Thyroid gland (tissue), 4 donors: ENCODE results near the gene ZNF648. TPM values are rescaled to one million over a fixed set of nuclear protein-coding genes. Genes with fewer than 3 reads are reported as not detected.
A peak's percentile ranks its signal among the peaks of the same experiment; 100 is the strongest.

Experiments
- DNase-seq, 2 donors: peaks; one replicate each; pipeline ENCODE4 v3.0.0-alpha.2; 2019
- H3K27ac ChIP-seq, 3 donors: fragments of 200-600 bp; sonication (generic); 1 replicate in 2 of 3; 2 replicates in 1 of 3; pipeline ENCODE4 v1.5.1; 2016 to 2019; ENCODE audit warnings: mild to moderate bottlenecking in 1 of 3, moderate library complexity in 1 of 3
- H3K27me3 ChIP-seq: fragments of 200-600 bp; sonication (generic); one replicate; pipeline ENCODE4 v1.5.1; 2019
- H3K36me3 ChIP-seq, 2 donors: fragments of 200-600 bp; sonication (generic); one replicate each; pipeline ENCODE4 v1.5.1; 2016 to 2019
- H3K4me1 ChIP-seq, 2 donors: fragments of 200-600 bp; sonication (generic); one replicate each; pipeline ENCODE4 v1.5.1; 2017 to 2019
- H3K4me3 ChIP-seq, 3 donors: fragments of 200-600 bp; sonication (generic); replicated peaks in 1 of 3; 1 replicate in 2 of 3; 2 replicates in 1 of 3; pipeline ENCODE4 v1.5.1; 2016; ENCODE audit warnings: mild to moderate bottlenecking in 1 of 3
- H3K9me3 ChIP-seq: fragments of 200-600 bp; sonication (generic); one replicate; pipeline ENCODE4 v1.5.1; 2017
- POLR2A ChIP-seq, 2 donors: fragments of 450-650 bp; IDR thresholded peaks; one replicate each; pipeline ENCODE4 v1.6.1; 2017; ENCODE audit warnings: antibody characterized with exemption in 2 of 2, mild to moderate bottlenecking in 2 of 2, moderate library complexity in 1 of 2
- WGBS, 2 donors: methylation state at CpG; one replicate each; pipeline ENCODE4 v1.1.5; 2017; 5-methylcytosine and 5-hydroxymethylcytosine counted together
- intact Hi-C: fragments of 100-400 bp; cut with DNase I; formaldehyde crosslinking; loops from one replicate; pipeline ENCODE4 v1.15.1; 2023
- total RNA-seq, 4 donors: library from RNA; depleted of rRNA; stranded (reverse); fragments of >200 nt; gene quantifications; one replicate each; pipeline ENCODE4 v1.2.3, GENCODE V29; 2016
- TF ChIP-seq, protein P1 (sequence below), 6 experiments: fragments of 200-600 bp in 3 of 6; fragments of 450-650 bp in 3 of 6; sonication (generic) in 3 of 6; IDR thresholded peaks; one replicate each; pipeline ENCODE4 v1.5.1; 2016 to 2019; ENCODE audit warnings: antibody characterized with exemption in 6 of 6, mild to moderate bottlenecking in 2 of 6, inconsistent platforms in 1 of 6, moderate library complexity in 1 of 6

The ZNF648 gene
- total RNA-seq, 4 donors from 2014 or later, result 0.24 TPM; not detected in 3

DNA sequence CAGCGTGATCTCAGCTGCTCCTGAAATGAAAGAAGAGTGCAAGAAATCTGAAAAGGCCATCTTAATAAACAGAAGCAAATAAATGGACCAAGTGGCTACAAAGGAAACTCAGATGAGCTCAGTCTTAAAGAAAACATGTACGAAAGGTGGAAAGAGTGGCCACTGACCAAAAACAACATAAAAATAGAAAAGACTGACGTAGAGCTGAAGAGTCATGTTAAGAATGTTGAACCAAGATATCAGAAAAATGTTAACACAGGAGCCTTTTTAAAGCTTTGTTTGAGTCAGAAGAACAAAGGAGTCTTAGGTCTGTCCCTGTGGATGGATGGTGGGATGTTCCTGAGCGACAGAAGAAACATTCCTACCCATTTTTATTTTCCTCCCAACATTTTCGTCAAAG lies 30.8 kb upstream of the ZNF648 start:
- Histone ChIP-seq H3K4me1 (peaks cover 12 to 15% of the 10 kb centered on the region in 2 donors), H3K36me3 (no peaks in the 10 kb centered on the region), H3K4me3 (no peak overlapping the region), H3K27ac (peak overlapping the region; percentile 11 to 89 (median 45)), H3K9me3 (no peaks in the 10 kb centered on the region), H3K27me3 (no peaks in the 10 kb centered on the region)
- TF ChIP-seq POLR2A (IDR thresholded peaks at IDR 0.05), result no peak
- TF ChIP-seq, protein P1, sequence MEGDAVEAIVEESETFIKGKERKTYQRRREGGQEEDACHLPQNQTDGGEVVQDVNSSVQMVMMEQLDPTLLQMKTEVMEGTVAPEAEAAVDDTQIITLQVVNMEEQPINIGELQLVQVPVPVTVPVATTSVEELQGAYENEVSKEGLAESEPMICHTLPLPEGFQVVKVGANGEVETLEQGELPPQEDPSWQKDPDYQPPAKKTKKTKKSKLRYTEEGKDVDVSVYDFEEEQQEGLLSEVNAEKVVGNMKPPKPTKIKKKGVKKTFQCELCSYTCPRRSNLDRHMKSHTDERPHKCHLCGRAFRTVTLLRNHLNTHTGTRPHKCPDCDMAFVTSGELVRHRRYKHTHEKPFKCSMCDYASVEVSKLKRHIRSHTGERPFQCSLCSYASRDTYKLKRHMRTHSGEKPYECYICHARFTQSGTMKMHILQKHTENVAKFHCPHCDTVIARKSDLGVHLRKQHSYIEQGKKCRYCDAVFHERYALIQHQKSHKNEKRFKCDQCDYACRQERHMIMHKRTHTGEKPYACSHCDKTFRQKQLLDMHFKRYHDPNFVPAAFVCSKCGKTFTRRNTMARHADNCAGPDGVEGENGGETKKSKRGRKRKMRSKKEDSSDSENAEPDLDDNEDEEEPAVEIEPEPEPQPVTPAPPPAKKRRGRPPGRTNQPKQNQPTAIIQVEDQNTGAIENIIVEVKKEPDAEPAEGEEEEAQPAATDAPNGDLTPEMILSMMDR (IDR thresholded peaks at IDR 0.05), result no peak
- no peak for DNase-seq
- intact Hi-C loops, result no loop called here
- WGBS, 2 donors, result 51 to 52% methylated on average over 5 of the region's 5 CpGs

- peaks cover 12 to 15% of the 10 kb centered on the region in 2 donors for H3K4me1 ChIP-seq
- 63 to 86% methylated on average over 2 of the region's 2 CpGs for WGBS, 2 donors
- DNase-seq, result peak in 1 of 2 donors; percentile 12
- intact Hi-C loops, result no loop called here
- no peak for TF ChIP-seq POLR2A (IDR thresholded peaks at IDR 0.05)
- TF ChIP-seq, protein P1 (IDR thresholded peaks at IDR 0.05), result no peak
- no peak overlapping the region for H3K4me3 ChIP-seq
- H3K27ac ChIP-seq, result peak overlapping the region in 1 of 3 donors; percentile 89
- H3K36me3 ChIP-seq, result no peaks in the 10 kb centered on the region
- no peaks in the 10 kb centered on the region for H3K27me3 ChIP-seq
- no peaks in the 10 kb centered on the region for H3K9me3 ChIP-seq
Observed at GRCh38 chr1:182091083-182091482, 29.6 kb upstream of the ZNF648 start.

- Histone ChIP-seq H3K27ac (no peak overlapping the region), H3K27me3 (no peaks in the 10 kb centered on the region), H3K4me1 (peaks cover 22 to 30% of the 10 kb centered on the region in 2 donors), H3K9me3 (no peaks in the 10 kb centered on the region), H3K4me3 (no peak overlapping the region), H3K36me3 (no peaks in the 10 kb centered on the region)
- DNase-seq, result no peak
- intact Hi-C loops, result loop anchor here (5.0 to 10.0 kb wide), 4 partner anchors 54 to 697 kb away; partner anchors contain the start of gene NPL
- TF ChIP-seq, protein P1 (IDR thresholded peaks at IDR 0.05), result no peak
- TF ChIP-seq POLR2A (IDR thresholded peaks at IDR 0.05), result no peak
- WGBS, 2 donors, result 88 to 95% methylated on average over 4 to 6 of the region's 6 CpGs
Observed at GRCh38 chr1:182087719-182088350, 26.3 kb upstream of the ZNF648 start.

- H3K4me3 ChIP-seq, result no peak overlapping the region
- TF ChIP-seq, protein P1 (IDR thresholded peaks at IDR 0.05), result no peak
- no peak for TF ChIP-seq POLR2A (IDR thresholded peaks at IDR 0.05)
- H3K36me3 ChIP-seq, result no peaks in the 10 kb centered on the region
- H3K9me3 ChIP-seq, result no peaks in the 10 kb centered on the region
- no peak for DNase-seq
- H3K27me3 ChIP-seq, result no peaks in the 10 kb centered on the region
- 92 to 100% methylated on average over 2 of the region's 2 CpGs for WGBS, 2 donors
- no peak overlapping the region for H3K27ac ChIP-seq
- intact Hi-C loops, result loop anchor here (5.0 to 10.0 kb wide), 4 partner anchors 55 to 697 kb away; partner anchors contain the start of gene NPL
- H3K4me1 ChIP-seq, result peaks cover 16 to 25% of the 10 kb centered on the region in 2 donors
Observed at GRCh38 chr1:182087304-182087703, 25.8 kb upstream of the ZNF648 start.

GRCh38 chr1:182086620-182087019 lies 25.1 kb upstream of the ZNF648 start:
- Histone ChIP-seq H3K36me3 (no peaks in the 10 kb centered on the region), H3K4me1 (peaks cover 10 to 18% of the 10 kb centered on the region in 2 donors), H3K4me3 (no peak overlapping the region), H3K27ac (no peak overlapping the region), H3K9me3 (no peaks in the 10 kb centered on the region), H3K27me3 (no peaks in the 10 kb centered on the region)
- no peak for TF ChIP-seq POLR2A (IDR thresholded peaks at IDR 0.05)
- TF ChIP-seq, protein P1 (IDR thresholded peaks at IDR 0.05), result no peak
- DNase-seq, result no peak
- intact Hi-C loops, result loop anchor here (5.0 to 10.0 kb wide), 4 partner anchors 56 to 698 kb away; partner anchors contain the start of gene NPL
- WGBS, 2 donors, result 90 to 96% methylated on average over 7 of the region's 7 CpGs
